BLaER1 (cell line): ENCODE results near the gene MOV10.
"Not testable (repeated sequence)": the region's sequence is repeated elsewhere in the genome, so short reads cannot be mapped to it uniquely, and the experiment has no call there.

ENCODE experiments used
- H3K27ac ChIP-seq: shearing (Covaris generic); formaldehyde crosslinking; 2 replicates; pipeline ENCODE4 v1.8.1; 2022
- H3K27me3 ChIP-seq: shearing (Covaris generic); formaldehyde crosslinking; 2 replicates; pipeline ENCODE4 v1.8.1; 2022
- H3K36me3 ChIP-seq: shearing (Covaris generic); formaldehyde crosslinking; 2 replicates; pipeline ENCODE4 v1.8.1; 2022
- H3K4me1 ChIP-seq: shearing (Covaris generic); formaldehyde crosslinking; 2 replicates; pipeline ENCODE4 v1.8.1; 2022
- H3K4me2 ChIP-seq: shearing (Covaris generic); formaldehyde crosslinking; 2 replicates; pipeline ENCODE4 v1.8.1; 2022
- H3K4me3 ChIP-seq: shearing (Covaris generic); formaldehyde crosslinking; 2 replicates; pipeline ENCODE4 v1.8.1; 2022
- H3K9ac ChIP-seq: shearing (Covaris generic); formaldehyde crosslinking; 2 replicates; pipeline ENCODE4 v1.8.1; 2022
- H3K9me3 ChIP-seq: shearing (Covaris generic); formaldehyde crosslinking; 2 replicates; pipeline ENCODE4 v1.8.1; 2022
- H4K20me1 ChIP-seq: shearing (Covaris generic); formaldehyde crosslinking; 2 replicates; pipeline ENCODE4 v1.8.1; 2022
- Cebpa-rat ChIP-seq: shearing (Covaris generic); IDR thresholded peaks from 2 replicates; pipeline ENCODE4 v1.8.1; 2022

The MOV10 gene

GRCh38 chr1:112716133-112716720 lies 41.8 kb downstream of the MOV10 start:
- H3K4me3 ChIP-seq, result peak overlapping the region; percentile 75
- peak overlapping the region; percentile 99 for H3K4me2 ChIP-seq
- H3K27ac ChIP-seq, result no peak overlapping the region
- H3K36me3 ChIP-seq, result no peaks in the 10 kb centered on the region
- peak overlapping the region; percentile 65; the same call in 1 of the 2 replicates for H3K9ac ChIP-seq
- peaks cover 21% of the 10 kb centered on the region for H3K27me3 ChIP-seq
- no peak for TF ChIP-seq Cebpa-rat
- peaks cover 14% of the 10 kb centered on the region for H4K20me1 ChIP-seq
- no peaks in the 10 kb centered on the region for H3K9me3 ChIP-seq
- peaks cover 43% of the 10 kb centered on the region for H3K4me1 ChIP-seq

- no peak for TF ChIP-seq Cebpa-rat
- H3K27me3 ChIP-seq, result peaks cover 21% of the 10 kb centered on the region
- no peak overlapping the region for H3K9ac ChIP-seq
- H3K4me3 ChIP-seq, result no peak overlapping the region
- no peak overlapping the region for H3K4me2 ChIP-seq
- H3K36me3 ChIP-seq, result no peaks in the 10 kb centered on the region
- H3K27ac ChIP-seq, result no peak overlapping the region
- no peaks in the 10 kb centered on the region for H3K9me3 ChIP-seq
- peaks cover 37% of the 10 kb centered on the region for H3K4me1 ChIP-seq
- H4K20me1 ChIP-seq, result peaks cover 14% of the 10 kb centered on the region
Observed at GRCh38 chr1:112717263-112717873, 42.9 kb downstream of the MOV10 start.

DNA sequence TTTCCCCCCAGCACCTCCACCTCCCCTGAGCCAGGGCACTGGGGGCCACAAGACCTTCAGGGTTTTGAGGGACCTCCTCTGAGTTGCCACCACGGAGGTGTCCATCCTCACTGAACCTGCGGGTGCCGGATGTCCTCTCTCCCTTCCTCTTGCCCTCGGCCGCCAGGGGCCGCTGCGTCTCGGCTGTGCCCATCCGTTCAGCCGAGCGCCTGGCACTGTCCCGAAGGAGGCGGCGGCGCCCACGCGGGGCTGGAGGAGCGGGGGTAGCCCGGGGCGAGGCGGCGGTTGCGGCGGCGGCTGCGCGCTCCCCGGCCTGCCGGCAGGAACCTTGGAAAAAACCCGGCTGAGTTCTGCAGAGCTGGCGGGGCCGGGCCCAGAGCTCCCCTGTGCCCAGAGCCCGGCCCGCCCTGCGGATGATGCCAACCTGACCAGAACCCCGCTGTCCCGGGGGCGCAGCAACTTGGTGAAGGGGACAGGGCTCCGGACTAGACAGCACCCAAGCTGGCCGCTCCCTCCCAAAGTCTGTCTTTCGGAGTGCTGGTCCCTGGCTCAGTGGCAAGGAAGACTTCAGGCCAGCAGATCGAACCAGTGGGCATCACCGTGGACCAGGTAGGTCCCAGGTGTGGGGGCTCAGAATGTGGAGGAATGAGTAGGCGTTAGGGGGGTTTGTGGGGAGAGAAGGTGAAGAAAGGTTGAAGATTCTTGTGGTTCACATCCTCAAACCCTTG lies 44.4 kb downstream of the MOV10 start:
- peaks cover 10% of the 10 kb centered on the region for H4K20me1 ChIP-seq
- H3K4me1 ChIP-seq, result peaks cover 32% of the 10 kb centered on the region
- no peak overlapping the region for H3K9ac ChIP-seq
- H3K4me3 ChIP-seq, result peak overlapping the region; percentile 48
- H3K27ac ChIP-seq, result no peak overlapping the region
- H3K36me3 ChIP-seq, result no peaks in the 10 kb centered on the region
- no peak for TF ChIP-seq Cebpa-rat
- H3K9me3 ChIP-seq, result no peaks in the 10 kb centered on the region
- peaks cover 12% of the 10 kb centered on the region for H3K27me3 ChIP-seq
- peak overlapping the region; percentile 83 for H3K4me2 ChIP-seq

- no peaks in the 10 kb centered on the region for H3K9me3 ChIP-seq
- no peak overlapping the region for H3K27ac ChIP-seq
- H3K27me3 ChIP-seq, result peaks cover 4% of the 10 kb centered on the region
- TF ChIP-seq Cebpa-rat, result no peak
- peaks cover 2% of the 10 kb centered on the region for H4K20me1 ChIP-seq
- peaks cover 23% of the 10 kb centered on the region for H3K4me1 ChIP-seq
- H3K4me3 ChIP-seq, result no peak overlapping the region
- no peak overlapping the region for H3K4me2 ChIP-seq
- no peak overlapping the region for H3K9ac ChIP-seq
- no peaks in the 10 kb centered on the region for H3K36me3 ChIP-seq
Observed at GRCh38 chr1:112719706-112720105, 45.2 kb downstream of the MOV10 start.

GRCh38 chr1:112720800-112721199 lies 46.3 kb downstream of the MOV10 start:
- peaks cover 18% of the 10 kb centered on the region for H3K4me1 ChIP-seq
- no peak for TF ChIP-seq Cebpa-rat
- no peak overlapping the region for H3K4me3 ChIP-seq
- H4K20me1 ChIP-seq, result no peaks in the 10 kb centered on the region
- no peak overlapping the region for H3K9ac ChIP-seq
- no peaks in the 10 kb centered on the region for H3K9me3 ChIP-seq
- no peaks in the 10 kb centered on the region for H3K36me3 ChIP-seq
- no peak overlapping the region for H3K27ac ChIP-seq
- no peak overlapping the region for H3K4me2 ChIP-seq
- H3K27me3 ChIP-seq, result no peaks in the 10 kb centered on the region

DNA sequence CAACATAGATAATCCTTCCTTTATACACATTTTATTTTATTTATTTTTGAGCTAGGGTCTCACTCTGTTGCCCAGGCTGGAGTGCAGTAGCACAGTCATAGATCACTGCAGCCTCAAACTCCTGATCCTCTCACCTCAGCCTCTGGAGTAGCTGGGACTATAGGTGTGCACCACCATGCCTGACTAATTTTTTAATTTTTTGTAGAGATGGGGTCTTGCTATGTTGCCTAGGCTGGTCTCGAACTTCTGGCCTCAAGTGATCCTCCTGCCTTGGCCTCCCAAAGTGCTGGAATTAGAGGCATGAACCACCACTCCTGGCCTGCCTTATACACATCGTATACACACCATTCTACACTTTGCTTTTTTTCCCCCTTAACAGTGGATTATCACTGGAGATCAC lies 46.8 kb downstream of the MOV10 start:
- not testable (repeated sequence) for H3K27ac ChIP-seq, H4K20me1 ChIP-seq, H3K36me3 ChIP-seq, H3K9me3 ChIP-seq, H3K4me3 ChIP-seq, H3K9ac ChIP-seq, H3K27me3 ChIP-seq, H3K4me2 ChIP-seq
- H3K4me1 ChIP-seq, result peaks cover 13% of the 10 kb centered on the region

- Histone ChIP-seq H3K4me3 (no peak overlapping the region), H3K27ac (no peak overlapping the region), H3K9me3 (no peaks in the 10 kb centered on the region), H4K20me1 (no peaks in the 10 kb centered on the region), H3K4me2 (no peak overlapping the region), H3K27me3 (no peaks in the 10 kb centered on the region), H3K4me1 (peaks cover 8% of the 10 kb centered on the region), H3K36me3 (no peaks in the 10 kb centered on the region), H3K9ac (no peak overlapping the region)
- TF ChIP-seq Cebpa-rat, result no peak
Observed at GRCh38 chr1:112721966-112722524, 47.6 kb downstream of the MOV10 start.

- H4K20me1 ChIP-seq, result no peaks in the 10 kb centered on the region
- H3K9ac ChIP-seq, result peak overlapping the region; percentile 53; the same call in 1 of the 2 replicates
- H3K9me3 ChIP-seq, result no peaks in the 10 kb centered on the region
- peaks cover 8% of the 10 kb centered on the region for H3K4me1 ChIP-seq
- no peaks in the 10 kb centered on the region for H3K27me3 ChIP-seq
- H3K27ac ChIP-seq, result no peak overlapping the region
- no peaks in the 10 kb centered on the region for H3K36me3 ChIP-seq
- H3K4me2 ChIP-seq, result peak overlapping the region; percentile 52
- H3K4me3 ChIP-seq, result no peak overlapping the region
- no peak for TF ChIP-seq Cebpa-rat
Observed at GRCh38 chr1:112722601-112723510, 48.4 kb downstream of the MOV10 start.

DNA sequence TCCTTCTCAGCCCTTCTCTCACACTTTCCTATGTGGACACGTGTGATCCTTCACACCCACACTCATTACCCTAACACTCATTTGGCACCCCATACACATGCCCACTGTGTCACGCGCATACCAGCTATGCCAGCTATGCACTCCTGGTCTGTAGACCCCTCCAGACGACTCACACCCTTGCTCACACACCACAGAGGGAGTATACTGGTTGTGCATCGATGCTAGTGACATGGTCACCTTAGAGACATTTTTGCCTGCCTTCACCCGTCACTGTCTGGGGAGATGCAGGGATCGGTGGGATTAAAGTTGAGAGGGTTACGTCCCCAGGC lies 49.0 kb downstream of the MOV10 start:
- no peak overlapping the region for H3K9ac ChIP-seq
- H3K27ac ChIP-seq, result no peak overlapping the region
- peaks cover 6% of the 10 kb centered on the region for H3K4me1 ChIP-seq
- H3K4me2 ChIP-seq, result peak overlapping the region; percentile 52; the same call in 1 of the 2 replicates
- no peaks in the 10 kb centered on the region for H3K36me3 ChIP-seq
- no peaks in the 10 kb centered on the region for H4K20me1 ChIP-seq
- no peak overlapping the region for H3K4me3 ChIP-seq
- no peak for TF ChIP-seq Cebpa-rat
- no peaks in the 10 kb centered on the region for H3K27me3 ChIP-seq
- H3K9me3 ChIP-seq, result no peaks in the 10 kb centered on the region

DNA sequence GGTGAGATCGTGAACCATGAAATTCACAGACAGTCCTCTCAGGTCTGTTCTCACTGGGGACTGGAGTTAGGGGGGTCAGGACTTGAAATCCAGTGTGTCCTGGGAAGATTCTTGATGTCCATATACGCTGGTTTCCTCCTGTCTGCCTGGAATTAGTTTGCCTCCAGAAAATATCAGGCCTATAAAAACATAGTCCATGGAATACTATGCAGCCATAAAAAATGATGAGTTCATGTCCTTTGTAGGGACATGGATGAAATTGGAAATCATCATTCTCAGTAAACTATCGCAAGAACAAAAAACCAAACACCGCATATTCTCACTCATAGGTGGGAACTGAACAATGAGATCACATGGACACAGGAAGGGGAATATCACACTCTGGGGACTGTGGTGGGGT lies 49.8 kb downstream of the MOV10 start:
- H3K36me3 ChIP-seq, H3K27me3 ChIP-seq: not testable (repeated sequence)

More for the DNA sequence above, 49.8 kb downstream of the MOV10 start:
- H3K27ac ChIP-seq, H3K4me2 ChIP-seq, H3K9me3 ChIP-seq, H3K4me3 ChIP-seq, H3K4me1 ChIP-seq, H3K9ac ChIP-seq, H4K20me1 ChIP-seq: not testable (repeated sequence)
